ENCODE results near the gene OSBPL6.

Gene OSBPL6

DNA sequence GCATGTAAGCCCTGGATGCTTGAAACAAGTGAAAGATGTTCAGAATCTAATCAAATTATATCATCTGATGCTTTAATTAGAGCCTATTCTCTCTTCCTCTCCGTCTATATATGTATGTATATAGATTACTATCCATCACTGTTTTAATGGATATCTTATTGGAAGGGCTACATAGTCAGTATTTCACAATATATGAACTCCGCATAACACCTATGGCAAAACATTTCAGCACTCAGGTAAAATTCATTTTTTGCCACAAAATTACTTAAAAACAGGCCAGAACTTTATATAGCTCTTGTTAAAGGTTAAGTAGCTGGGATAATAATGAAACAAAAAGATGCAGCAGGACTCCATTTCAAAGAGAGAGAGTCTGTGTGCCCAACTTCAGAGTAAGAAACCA lies 258.0 kb downstream of the OSBPL6 start:
- H3K9me3 ChIP-seq (ENCODE audit: insufficient read depth, low read depth, low read length), result no peaks in the 10 kb centered on the region
- peak overlapping the region; percentile 82 for H3K4me2 ChIP-seq (ENCODE audit: low read depth, low read length, poor library complexity, severe bottlenecking)
- peaks cover 30% of the 10 kb centered on the region for H3K4me1 ChIP-seq (ENCODE audit: insufficient read depth, low read length, poor library complexity, severe bottlenecking)
- peak overlapping the region; percentile 100 for H3K9ac ChIP-seq (ENCODE audit: low read depth, low read length, poor library complexity, severe bottlenecking)
- no peaks in the 10 kb centered on the region for H3F3A ChIP-seq (ENCODE audit: low read depth)
- peaks cover 27% of the 10 kb centered on the region for H4K20me1 ChIP-seq (ENCODE audit: insufficient read depth, low read length, poor library complexity, severe bottlenecking)
- H3K79me2 ChIP-seq (ENCODE audit: insufficient read depth, low read length), result peaks cover 42% of the 10 kb centered on the region
- peak overlapping the region; percentile 75 for H3K4me3 ChIP-seq (ENCODE audit: low read length, poor library complexity, severe bottlenecking)
- TF ChIP-seq EZH2phosphoT487 (IDR thresholded peaks at IDR 0.05; ENCODE audit: borderline replicate concordance), result no peak
- TF ChIP-seq, protein P1, sequence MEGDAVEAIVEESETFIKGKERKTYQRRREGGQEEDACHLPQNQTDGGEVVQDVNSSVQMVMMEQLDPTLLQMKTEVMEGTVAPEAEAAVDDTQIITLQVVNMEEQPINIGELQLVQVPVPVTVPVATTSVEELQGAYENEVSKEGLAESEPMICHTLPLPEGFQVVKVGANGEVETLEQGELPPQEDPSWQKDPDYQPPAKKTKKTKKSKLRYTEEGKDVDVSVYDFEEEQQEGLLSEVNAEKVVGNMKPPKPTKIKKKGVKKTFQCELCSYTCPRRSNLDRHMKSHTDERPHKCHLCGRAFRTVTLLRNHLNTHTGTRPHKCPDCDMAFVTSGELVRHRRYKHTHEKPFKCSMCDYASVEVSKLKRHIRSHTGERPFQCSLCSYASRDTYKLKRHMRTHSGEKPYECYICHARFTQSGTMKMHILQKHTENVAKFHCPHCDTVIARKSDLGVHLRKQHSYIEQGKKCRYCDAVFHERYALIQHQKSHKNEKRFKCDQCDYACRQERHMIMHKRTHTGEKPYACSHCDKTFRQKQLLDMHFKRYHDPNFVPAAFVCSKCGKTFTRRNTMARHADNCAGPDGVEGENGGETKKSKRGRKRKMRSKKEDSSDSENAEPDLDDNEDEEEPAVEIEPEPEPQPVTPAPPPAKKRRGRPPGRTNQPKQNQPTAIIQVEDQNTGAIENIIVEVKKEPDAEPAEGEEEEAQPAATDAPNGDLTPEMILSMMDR (conservative IDR thresholded peaks at IDR 0.05; ENCODE audit: low read length), result no peak
- no peaks in the 10 kb centered on the region; the same call in 1 of the 2 replicates for H3K36me3 ChIP-seq (ENCODE audit: insufficient read depth, low read length)
- no peaks in the 10 kb centered on the region for H3K27me3 ChIP-seq (ENCODE audit: insufficient read depth, low read length, poor library complexity, severe bottlenecking)
- no peaks in the 10 kb centered on the region for H3K9me2 ChIP-seq (replicated peaks; ENCODE audit: low read depth, low read length)
- H2AFZ ChIP-seq (ENCODE audit: low read length), result no peak overlapping the region
